Brain microvascular endothelial cell (primary cell): Measurements from ENCODE around the gene HAP1.

Source experiments
- DNase-seq: peaks from one replicate; pipeline ENCODE4 v3.0.0-alpha.2; 2020
- H3K27ac ChIP-seq: fragments of 250-450 bp; sonication (Bioruptor Pico); 2 replicates; pipeline ENCODE4 v1.5.1; 2020; ENCODE audit warnings: mild to moderate bottlenecking, moderate library complexity
- H3K27me3 ChIP-seq: fragments of 250-450 bp; sonication (Bioruptor Pico); replicated peaks from 2 replicates; pipeline ENCODE4 v1.5.1; 2020; ENCODE audit warnings: mild to moderate bottlenecking
- H3K36me3 ChIP-seq: fragments of 250-450 bp; sonication (Bioruptor Pico); replicated peaks from 2 replicates; pipeline ENCODE4 v1.5.1; 2020; ENCODE audit warnings: mild to moderate bottlenecking
- H3K4me3 ChIP-seq: 2 replicates; pipeline ENCODE4 v1.5.1; 2011; ENCODE audit warnings: low read depth, mild to moderate bottlenecking, control low read depth, low read length, moderate library complexity
- in situ Hi-C: cut with HindIII; loops from 2 replicates; pipeline ENCODE4 v1.10.0; 2017; ENCODE audit warnings: low sequenced_read_pairs, low pct_ligation_motif_present
- TF ChIP-seq, protein P1 (sequence below): IDR thresholded peaks from 2 replicates; pipeline ENCODE4 v1.5.1; 2011; ENCODE audit warnings: low read depth, mild to moderate bottlenecking, moderate library complexity, low read length, control low read depth, inconsistent platforms; ENCODE audit errors: missing control alignments

HAP1 gene

DNA sequence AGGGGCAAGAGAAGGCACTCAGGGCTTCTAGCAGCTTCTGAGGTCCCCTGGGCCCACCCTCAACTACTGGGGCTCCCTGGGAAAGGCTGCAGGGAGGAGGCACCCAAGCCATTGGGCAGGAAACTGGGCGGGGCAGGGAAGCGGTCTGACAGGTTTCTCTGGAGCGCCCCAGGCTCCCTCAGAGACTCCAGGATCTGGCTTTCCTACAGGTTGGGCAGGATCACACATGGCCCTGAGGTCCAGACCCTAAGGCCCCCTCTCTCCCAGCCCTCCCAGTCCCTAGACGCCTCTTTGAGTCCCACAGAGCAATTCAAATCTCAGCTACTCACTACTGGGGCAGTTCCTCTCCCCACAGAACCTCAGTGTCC is 37.8 kb upstream of the HAP1 start:
- Histone ChIP-seq H3K27ac (no peak overlapping the region), H3K4me3 (no peak overlapping the region), H3K27me3 (no peaks in the 10 kb centered on the region), H3K36me3 (peaks cover 57% of the 10 kb centered on the region)
- TF ChIP-seq, protein P1, sequence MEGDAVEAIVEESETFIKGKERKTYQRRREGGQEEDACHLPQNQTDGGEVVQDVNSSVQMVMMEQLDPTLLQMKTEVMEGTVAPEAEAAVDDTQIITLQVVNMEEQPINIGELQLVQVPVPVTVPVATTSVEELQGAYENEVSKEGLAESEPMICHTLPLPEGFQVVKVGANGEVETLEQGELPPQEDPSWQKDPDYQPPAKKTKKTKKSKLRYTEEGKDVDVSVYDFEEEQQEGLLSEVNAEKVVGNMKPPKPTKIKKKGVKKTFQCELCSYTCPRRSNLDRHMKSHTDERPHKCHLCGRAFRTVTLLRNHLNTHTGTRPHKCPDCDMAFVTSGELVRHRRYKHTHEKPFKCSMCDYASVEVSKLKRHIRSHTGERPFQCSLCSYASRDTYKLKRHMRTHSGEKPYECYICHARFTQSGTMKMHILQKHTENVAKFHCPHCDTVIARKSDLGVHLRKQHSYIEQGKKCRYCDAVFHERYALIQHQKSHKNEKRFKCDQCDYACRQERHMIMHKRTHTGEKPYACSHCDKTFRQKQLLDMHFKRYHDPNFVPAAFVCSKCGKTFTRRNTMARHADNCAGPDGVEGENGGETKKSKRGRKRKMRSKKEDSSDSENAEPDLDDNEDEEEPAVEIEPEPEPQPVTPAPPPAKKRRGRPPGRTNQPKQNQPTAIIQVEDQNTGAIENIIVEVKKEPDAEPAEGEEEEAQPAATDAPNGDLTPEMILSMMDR, result no peak
- no peak for DNase-seq
- in situ Hi-C loops, result no loop called here

DNA sequence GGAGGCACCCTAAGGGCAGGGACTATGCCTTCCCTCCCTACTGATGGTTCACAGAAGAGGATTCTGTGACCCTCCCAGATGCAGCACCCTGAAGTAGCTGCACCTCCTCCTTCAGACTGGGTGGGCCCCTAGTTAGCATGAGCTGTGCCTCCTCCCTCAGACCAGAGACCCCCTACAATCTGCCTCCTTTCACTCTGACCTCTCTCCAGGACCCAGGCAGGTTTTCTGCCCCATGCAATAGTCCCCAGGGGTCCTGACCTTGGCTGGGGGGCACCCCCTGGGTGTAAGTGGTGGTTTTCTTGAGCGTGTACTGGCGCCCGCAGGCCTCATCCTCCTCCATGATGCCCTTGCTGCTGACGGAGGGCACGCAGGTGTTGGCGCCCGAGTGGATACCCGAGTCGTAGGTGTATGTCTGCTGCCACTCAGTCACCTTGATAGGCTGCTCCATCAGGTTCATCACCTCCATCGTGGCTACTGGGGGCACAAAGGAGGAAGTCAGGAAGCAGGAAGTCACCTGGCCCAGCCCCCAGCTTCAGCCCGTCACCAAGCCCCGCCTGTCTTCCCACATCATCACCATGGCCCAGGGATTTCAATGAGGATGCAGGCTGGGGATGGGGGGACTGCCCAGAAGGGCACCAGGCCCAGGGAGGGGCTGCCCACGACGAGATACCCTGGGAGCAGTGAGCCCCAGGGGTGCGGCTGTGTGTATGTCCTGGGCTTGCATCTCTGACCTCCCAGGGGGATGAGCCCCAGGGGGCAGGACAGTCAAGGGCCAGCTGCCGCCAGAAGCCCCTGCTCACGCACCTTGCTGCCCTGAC is 37.2 kb upstream of the HAP1 start:
- Histone ChIP-seq H3K36me3 (peaks cover 61% of the 10 kb centered on the region), H3K27ac (no peak overlapping the region), H3K27me3 (no peaks in the 10 kb centered on the region), H3K4me3 (no peak overlapping the region)
- no peak for DNase-seq
- TF ChIP-seq, protein P1, result no peak
- in situ Hi-C loops, result no loop called here

DNA sequence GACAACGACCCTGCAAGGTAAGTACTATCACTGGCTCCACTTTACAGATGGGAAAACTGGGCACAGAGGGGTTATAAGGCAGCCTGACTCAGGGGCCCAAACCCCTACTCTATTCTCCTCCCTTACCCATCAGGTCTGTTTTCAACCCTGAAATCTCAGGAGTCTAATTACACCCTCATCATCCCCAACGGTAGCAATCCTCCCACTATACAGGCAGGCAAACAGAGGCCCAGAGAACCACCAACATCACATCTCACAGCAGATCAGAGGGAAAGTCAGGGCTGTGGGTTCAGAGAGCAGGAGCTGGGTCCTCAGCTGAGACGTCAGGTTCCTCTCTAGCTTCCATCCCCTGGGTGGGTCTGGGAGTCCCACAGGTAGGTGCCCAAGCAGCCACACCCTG is 35.5 kb upstream of the HAP1 start:
- in situ Hi-C loops, result no loop called here
- no peak overlapping the region for H3K27ac ChIP-seq
- DNase-seq, result no peak
- peaks cover 69% of the 10 kb centered on the region for H3K36me3 ChIP-seq
- H3K4me3 ChIP-seq, result no peak overlapping the region
- H3K27me3 ChIP-seq, result no peaks in the 10 kb centered on the region
- TF ChIP-seq, protein P1, result no peak

DNA sequence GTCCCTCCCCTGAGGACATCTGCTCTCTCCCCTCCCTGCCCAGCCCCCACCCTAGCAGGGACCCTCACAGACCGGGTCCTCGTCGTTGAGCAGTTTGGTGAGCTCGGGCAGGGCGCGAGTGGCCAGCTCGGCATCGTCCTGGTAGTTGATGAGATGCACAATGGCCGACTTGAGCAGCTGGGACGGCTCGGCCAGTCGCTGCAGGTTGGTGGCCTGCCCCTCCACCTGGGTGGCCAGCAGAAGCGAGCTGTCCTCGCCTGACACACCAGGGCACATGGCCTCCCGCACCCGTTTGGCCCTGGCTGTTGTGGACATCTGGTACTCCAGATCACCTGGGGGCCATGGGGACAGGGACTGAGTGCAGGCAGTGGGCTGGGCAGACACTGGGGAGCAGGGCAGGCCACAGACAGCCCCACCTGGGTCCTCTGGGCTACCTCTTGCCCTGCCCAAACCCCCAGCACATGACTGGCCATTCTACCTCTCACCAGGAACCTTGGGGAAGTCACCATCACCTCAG is 35.0 kb upstream of the HAP1 start:
- TF ChIP-seq, protein P1, result no peak
- no peak for DNase-seq
- in situ Hi-C loops, result no loop called here
- Histone ChIP-seq H3K4me3 (no peak overlapping the region), H3K27me3 (no peaks in the 10 kb centered on the region), H3K27ac (no peak overlapping the region), H3K36me3 (peaks cover 72% of the 10 kb centered on the region)

DNA sequence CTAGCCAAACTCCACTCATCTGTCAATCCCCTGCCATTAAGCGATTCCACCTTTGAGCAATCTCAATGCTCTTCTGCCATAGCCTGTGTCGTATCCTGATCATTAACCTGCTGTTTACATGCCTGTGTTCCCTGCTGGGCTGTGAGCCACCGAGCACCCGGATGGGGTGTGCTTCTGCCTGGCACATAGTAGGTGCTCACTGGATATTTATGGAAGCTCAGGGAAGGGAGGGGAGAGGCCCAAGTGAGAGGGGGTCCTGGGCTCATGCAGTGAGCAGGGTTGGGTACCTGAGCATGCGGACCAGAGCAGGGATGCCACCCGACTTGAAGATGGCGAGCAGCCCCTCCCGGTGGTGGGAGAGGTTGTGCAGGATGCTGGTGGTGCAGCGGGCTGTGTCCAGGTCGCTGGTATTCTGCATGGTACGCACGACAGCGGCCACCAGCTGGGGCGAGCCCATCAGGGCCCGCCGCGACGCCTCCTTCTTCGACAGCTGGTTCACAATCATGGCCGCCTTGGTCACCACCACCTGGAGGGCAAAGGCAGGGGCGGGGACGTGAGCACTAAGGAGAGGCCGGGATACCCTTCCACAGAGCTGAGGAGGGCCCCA is 34.3 kb upstream of the HAP1 start:
- TF ChIP-seq, protein P1, result no peak
- H3K36me3 ChIP-seq, result peaks cover 75% of the 10 kb centered on the region
- no peak overlapping the region for H3K27ac ChIP-seq
- H3K4me3 ChIP-seq, result no peak overlapping the region
- H3K27me3 ChIP-seq, result no peaks in the 10 kb centered on the region
- DNase-seq, result no peak
- in situ Hi-C loops, result no loop called here
